Stimulated activated CD4-positive, alpha-beta T cell treated with anti-CD3 and anti-CD28 coated beads, Interleukin-2, amount 100 ng/mL, for 4 hours (primary cell): ENCODE results near the gene SPN.
"Not testable (repeated sequence)": the region's sequence is repeated elsewhere in the genome, so short reads cannot be mapped to it uniquely, and the experiment has no call there.

ENCODE experiments used
- DNase-seq: peaks from one replicate; pipeline ENCODE4 v3.0.0-alpha.2; 2020; ENCODE audit warnings: low read depth

The SPN gene

DNA sequence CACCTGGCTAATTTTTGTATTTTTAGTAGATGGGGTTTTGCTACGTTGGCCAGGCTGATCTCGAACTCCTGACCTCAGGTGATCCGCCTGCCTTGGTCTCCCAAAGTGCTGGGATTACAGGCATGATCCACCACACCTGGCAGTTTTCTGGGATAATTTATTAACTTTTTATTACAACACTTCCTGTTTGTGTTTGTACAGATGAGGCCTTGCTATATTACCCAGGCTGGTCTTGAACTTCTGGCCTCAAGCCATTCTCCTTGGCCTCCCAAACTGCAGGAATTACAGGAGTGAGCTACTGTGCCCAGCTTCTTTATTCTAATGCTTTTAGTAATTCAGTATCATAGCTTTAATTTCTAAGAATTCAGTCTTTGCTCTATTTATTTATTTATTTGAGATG, 16.1 kb upstream of the SPN start:
- DNase-seq, result no peak

DNA sequence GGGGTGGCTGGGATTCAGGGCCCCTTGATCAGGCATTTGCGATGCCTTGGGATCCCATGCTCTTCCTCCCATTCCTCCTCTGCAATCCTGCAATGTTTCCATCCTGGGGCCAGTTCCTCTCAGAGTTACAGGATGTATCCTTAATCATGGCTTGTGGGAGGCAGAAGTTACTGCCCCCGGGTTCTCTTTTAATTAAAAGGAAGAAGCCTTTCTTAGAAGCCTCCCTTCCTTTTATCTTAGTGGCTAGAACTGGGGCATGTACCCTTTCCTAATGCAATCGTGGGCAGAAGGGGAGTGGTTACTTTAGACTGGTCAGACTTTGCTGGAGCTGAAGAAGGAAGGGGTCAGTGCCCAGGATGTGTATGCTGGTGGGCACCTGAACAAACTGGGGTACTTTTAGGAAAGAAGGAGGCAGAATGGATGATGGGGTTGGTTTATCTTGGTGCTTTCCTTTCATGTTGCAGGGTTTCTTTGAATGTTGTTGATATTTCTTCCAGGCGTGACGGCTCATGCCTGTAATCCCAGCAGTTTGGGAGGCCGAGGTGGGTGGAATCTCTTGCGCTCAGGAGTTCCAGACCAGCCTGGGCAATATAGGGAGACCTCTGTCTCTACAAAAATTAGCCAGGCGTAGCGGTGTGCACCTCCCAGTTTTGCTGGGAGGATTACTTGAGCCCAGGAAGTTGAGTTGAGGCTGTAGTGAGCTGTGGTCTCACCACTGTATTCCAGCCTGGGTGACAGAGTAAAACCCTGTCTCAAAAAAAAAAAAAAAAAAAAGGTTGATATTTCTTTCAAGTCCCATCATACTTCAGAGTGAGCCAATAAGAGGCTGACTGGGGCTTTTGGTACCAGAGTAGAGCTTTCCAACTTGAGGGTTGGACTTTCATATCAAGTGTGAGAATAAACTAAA, 13.2 kb upstream of the SPN start:
- no peak for DNase-seq

DNA sequence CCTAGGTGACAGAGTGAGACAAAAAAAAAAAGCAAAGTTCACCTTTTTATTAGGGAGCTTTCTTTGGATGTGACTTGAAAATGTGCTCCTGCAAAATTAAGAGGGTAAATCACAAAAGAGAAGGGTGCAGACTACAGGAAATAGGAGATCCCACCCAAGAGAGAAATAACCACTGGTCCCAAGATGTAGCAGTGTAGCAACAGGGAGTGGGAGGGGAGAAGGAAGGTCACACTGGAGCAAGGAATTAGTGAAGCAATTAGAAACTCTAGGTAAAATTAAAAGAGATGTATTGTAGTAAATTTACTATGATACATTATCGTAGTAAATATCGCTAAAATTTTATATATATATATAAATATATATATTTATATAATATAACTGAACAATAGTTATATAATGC, 12.3 kb upstream of the SPN start:
- no peak for DNase-seq

DNA sequence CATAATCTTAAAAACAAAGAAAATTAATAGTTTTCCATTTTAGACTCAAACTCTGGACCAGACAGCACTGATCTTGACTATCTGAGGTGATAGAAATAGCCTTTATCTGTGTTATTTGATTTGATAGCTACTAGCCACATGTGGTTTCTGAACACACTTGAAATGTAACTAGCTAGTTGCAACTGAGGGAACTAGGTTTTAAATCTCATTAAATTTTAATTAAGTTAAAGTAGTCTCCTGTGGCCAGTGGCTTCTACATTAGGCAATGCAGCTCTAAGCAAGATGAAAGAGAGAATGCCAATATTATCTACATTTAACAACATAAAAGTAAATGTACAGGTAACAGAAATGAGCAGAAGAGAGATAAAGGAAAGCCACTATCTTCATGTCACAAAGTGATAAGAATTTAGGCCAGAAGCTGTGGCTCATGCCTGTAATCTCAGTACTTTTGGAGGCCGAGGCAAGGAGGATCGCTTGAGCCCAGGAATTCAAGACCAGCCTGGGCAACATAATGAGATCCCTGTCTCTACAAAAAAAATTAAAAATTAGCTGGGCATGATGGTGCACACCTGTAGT, 11.2 kb upstream of the SPN start:
- no peak for DNase-seq

DNA sequence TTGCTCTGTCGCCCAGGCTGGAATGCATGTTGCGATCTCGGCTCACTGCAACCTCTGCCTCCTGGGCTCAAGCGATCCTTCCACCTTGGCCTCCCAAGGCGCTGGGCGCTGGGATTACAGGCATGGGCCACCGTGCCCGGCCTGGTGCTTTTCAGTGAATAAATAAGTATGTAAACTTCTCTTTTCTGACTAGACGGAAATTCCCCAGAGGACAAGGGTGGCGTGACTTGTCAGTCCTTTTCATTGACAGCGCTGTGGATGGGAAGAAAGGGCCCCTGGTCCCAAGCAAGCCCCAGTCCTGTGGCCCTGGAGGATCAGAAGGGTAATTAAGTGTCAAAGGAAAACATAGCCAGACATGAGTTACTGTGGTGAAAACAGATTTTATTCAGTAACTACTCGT, 9.6 kb upstream of the SPN start:
- DNase-seq, result no peak

DNA sequence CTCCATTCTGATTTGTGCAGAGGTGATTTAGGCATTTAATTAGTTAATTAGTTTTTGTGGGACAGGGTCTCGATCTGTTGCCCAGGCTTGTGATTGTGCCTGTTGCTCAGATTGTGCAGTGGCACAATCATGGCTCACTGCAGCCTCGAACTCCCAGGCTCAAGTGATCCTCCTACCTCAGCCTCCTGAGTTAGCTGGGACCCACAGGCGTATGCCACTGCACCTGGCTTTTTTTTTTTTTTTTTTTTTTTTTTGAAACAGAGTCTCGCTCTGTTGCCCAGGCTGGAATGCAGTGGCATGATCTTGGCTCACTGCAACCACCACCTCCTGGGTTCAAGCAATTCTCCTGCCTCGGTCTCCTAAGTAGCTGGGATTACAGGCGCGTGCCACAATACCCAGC, 9.2 kb upstream of the SPN start:
- DNase-seq, result not testable (repeated sequence)

DNA sequence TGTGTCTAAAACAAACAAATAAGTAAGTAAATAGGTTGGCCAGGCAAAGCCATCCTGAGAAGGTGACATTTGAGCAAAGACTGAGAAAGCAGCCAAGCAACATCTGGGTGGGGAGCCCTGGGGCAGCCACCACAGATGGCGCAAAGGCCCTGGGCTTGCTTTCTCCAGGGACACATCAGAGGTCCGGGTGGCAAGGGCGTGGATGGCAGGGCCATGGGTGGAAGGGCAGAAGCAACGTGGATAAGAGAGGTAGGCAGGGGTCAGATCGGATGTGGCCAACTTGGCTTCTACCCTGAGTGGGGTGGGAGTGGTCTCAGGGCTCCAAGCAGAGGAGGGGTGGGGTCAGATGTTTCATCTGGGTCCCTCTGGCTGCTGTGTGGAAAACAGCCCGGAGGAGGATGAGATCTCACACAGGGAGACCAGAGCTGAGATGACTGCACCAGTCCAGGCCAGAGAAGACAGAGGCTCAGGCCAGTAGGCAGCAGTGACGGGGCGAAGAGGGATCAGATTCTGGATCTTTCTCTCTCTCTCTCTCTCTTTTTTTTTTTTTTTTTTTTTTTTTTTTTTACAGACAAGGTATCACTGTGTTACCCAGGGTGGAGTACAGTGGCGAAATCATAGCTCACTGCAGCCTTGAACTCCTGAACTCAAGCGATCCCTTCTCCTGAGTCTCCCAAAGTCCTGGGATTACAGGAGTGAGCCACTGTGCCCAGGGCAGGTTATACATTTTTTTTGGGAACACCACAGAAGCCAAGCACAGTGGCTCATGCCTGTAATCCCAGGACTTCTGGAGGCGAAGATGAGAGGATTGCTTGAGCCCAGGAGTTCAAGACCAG, 6.1 kb upstream of the SPN start:
- no peak for DNase-seq

DNA sequence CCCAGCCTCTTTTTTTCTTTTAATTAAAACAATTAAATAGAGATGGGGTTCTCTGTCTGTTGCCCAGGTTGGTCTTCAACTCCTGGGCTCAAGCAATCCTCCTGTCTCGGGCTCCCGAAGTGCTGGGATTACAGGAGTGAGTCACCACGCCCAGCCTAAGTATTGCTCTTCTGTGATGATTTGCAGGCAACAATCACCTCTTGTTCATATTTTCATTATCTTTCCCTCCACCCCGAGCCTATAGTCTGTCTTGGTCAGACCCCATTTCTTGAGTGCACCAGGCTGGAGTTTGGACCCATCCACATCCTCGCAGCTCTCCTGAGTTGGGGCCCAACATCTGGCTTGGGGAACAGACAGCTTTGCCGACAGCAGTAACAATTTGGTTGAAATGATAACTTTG, 4.3 kb upstream of the SPN start:
- DNase-seq, result no peak

DNA sequence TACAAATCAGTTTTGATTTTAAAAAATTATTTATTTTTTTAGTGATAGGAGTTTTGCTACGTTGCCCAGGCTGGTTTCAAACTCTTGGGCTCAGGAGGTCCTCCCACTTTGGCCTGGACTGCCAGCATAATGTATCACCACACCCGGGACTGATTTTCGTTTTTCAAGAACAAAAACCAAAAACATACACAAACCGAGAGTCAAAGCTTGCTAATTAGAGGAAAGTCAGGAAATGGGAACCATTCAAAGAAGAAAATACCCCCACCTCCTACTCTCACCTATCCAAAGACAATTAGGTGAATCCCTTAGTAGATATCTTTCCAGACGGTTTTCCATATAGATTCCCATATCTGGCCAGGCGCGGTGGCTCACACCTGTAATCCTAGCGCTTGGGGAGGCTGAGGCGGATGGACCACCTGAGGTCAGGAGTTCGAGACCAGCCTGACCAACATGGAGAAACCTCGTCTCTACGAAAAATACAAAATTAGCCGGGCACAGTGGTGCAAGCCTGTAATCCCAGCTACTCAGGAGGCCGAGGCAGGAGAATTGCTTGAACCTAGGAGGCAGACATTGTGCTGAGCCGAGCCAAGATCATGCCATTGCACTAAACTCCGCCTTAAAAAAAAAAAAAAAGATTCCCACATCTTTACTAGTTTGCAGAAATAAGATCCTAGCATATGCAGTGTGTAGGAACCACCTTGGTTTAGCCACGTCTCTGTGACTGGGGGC, 883 bp upstream of the SPN start:
- DNase-seq, result no peak

DNA sequence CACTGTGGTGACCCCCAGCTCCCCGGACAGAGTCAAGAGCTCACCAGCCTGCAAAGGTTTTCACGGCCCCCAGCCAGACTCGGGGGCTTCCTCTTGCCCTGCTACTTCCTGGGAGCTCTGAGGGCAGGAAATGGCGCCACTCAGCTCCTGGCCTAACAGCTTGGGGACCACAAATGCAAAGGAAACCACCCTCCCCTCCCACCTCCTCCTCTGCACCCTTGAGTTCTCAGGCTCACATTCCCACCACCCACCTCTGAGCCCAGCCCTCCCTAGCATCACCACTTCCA, 375 bp upstream of the SPN start:
- no peak for DNase-seq

DNA sequence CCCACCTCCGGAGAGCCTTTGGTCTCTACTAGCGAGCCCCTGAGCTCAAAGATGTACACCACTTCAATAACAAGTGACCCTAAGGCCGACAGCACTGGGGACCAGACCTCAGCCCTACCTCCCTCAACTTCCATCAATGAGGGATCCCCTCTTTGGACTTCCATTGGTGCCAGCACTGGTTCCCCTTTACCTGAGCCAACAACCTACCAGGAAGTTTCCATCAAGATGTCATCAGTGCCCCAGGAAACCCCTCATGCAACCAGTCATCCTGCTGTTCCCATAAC, 702 bp downstream of the SPN start:
- no peak for DNase-seq

DNA sequence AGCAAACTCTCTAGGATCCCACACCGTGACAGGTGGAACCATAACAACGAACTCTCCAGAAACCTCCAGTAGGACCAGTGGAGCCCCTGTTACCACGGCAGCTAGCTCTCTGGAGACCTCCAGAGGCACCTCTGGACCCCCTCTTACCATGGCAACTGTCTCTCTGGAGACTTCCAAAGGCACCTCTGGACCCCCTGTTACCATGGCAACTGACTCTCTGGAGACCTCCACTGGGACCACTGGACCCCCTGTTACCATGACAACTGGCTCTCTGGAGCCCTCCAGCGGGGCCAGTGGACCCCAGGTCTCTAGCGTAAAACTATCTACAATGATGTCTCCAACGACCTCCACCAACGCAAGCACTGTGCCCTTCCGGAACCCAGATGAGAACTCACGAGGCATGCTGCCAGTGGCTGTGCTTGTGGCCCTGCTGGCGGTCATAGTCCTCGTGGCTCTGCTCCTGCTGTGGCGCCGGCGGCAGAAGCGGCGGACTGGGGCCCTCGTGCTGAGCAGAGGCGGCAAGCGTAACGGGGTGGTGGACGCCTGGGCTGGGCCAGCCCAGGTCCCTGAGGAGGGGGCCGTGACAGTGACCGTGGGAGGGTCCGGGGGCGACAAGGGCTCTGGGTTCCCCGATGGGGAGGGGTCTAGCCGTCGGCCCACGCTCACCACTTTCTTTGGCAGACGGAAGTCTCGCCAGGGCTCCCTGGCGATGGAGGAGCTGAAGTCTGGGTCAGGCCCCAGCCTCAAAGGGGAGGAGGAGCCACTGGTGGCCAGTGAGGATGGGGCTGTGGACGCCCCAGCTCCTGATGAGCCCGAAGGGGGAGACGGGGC, 1.3 kb downstream of the SPN start:
- no peak for DNase-seq

DNA sequence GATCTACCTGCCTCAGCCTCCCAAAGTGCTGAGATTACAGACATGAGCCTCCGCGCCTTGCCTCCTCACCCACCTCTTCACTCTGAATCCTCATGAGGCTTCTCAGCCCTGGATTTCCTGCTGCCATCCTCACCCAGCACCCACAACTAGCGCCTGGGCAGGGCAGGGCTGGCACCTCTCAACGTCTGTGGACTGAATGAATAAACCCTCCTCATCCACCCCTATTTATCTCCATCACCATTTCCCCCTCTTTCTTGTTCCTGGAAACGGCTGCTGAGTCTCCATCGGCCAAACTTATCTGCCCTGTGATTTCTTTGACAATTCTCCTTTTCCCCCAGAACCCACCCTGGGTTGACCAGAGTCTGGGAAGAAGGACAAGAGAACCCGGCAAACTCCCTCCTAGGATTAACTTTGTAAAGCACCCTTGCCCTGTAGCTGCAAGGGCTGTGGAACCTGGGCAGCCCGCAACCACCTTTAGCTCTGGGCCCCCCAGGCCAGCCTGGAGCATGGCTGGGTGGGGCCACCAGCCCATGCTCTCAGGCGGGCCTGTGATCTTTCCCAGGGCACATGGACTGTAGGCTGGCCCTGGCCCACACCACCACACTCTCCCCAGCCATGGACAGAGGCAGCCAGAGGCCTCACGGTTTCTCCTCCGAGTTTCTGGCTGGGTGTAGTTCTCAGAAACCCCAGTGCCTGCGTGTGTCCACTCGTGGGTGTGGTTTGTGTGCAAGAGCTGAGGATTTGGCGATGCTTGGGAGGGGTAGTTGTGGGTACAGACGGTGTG, 2.4 kb downstream of the SPN start:
- no peak for DNase-seq

DNA sequence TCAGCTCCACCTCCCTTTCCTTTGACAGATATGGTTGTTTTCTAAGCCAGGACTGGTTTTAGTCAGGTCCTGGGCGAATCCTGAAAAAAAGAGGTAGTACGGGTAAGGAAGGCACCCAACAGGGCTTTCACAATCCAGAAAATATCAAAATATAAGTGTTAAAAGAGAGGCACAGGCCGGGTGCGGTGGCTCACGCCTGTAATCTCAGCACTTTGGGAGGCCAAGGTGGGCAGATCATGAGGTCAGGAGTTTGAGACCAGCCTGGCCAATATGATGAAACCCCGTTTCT, 4.2 kb downstream of the SPN start:
- DNase-seq, result not testable (repeated sequence)

DNA sequence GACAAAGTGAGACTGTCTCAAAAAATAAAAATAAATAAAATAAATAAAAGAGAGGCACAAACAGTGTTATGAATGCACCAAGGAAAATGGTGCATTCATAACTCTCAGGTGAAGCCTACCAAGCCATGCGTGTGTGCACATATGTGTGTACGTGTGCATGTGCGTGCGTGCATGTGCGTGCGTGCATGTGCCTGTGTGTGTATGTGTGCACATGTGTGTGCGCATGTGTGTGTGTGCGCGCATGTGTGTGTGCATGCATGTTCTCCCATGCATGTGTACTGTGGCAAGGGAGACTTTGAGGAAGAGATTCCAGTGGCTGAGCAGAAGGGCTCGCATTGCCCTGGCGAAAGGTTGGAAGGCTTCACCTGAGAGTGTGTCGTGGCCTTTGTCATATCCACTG, 4.7 kb downstream of the SPN start:
- DNase-seq, result no peak

DNA sequence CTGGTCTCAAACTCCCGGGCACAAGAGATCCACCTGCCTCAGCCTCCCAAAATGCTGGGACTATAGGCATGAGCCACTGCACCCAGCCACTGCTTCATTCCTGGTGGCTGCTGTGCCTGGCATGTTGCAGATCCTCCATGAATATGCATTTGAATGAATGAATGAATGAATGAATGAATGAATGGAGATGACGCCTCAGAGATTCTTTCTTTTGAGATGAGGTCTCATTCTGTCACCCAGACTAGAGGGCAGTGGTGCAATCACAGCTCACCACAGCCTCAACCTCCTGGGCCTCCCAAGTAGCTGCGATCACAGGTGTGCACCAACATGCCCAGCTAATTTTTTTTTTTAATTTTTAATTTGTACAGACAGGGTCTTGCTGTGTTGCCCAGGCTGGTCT, 5.2 kb downstream of the SPN start:
- no peak for DNase-seq

DNA sequence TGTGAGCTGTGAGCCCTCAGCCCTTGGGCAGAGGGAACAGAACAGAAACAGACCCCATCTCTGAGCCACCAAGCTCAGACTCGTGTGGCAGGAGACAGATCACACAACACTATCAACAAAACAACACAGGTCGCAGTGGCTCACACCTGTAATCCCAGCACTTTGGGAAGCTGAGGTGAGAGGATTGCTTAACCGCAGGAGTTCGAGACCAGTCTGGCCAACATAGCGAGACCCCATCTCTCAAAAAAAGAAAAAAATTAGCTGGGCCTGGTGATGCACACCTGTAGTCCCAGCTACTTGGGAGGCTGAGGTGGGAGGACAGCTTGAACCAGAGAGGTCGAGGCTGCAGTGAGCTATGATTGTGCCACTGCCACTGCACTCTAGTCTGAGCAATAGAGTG, 10.5 kb downstream of the SPN start:
- DNase-seq, result no peak

DNA sequence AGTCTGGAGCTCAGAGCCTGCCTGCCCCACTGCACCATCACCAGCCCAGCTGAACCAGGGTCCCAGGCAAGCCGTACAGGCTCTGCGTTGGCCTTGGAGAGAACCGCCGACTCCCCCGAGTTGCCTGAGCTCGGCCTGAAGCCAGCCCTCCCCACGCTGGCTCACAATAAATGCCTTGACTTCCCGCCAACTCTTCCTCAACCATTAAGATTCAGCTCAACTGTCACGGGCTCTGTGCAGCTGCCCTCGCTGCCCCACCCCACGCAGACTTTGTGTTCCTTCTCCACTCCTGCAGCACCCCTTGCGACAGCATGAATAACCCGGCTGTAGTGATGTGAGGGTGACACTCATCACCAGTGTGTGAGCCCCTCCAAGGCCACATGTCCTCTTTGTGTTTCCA, 11.1 kb downstream of the SPN start:
- DNase-seq, result no peak

DNA sequence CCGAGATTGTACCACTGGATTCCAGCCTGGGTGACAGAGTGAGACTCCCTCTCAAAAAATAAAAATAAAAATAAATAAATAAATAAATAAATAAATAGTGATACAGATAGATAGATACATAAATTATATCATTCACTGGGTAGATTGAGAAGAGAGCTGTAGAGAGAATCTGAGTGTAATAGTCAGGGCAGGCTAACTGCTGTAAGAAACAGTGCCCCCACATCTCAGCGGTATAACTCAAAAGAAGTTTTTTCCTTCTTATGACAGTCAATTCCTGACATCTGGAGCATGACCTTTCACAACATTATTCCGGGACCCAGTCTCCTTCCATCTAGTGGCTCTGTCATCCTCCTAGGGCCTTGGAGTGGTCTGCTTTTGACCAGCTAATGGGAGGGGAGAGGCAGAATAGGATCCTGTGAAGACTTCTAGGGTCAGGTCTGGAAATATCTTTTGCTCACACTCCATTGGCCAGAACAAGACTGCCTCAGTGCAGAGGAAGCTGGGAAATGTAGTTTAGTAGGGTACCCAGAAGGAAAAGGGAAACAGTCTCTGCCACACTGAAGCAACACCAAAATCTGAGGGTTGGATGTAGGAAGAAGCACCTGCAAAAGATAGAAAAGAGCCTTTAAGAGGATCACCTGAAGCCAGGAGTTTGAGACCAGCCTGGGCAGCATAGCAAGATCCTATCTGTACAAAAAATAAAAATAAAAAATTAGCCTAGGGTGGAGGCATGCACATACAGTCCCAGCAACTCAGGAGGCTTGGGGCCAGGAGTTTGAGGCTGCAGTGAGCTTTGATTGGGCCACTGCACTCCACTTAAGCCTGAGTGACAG, 13.0 kb downstream of the SPN start:
- DNase-seq, result no peak

DNA sequence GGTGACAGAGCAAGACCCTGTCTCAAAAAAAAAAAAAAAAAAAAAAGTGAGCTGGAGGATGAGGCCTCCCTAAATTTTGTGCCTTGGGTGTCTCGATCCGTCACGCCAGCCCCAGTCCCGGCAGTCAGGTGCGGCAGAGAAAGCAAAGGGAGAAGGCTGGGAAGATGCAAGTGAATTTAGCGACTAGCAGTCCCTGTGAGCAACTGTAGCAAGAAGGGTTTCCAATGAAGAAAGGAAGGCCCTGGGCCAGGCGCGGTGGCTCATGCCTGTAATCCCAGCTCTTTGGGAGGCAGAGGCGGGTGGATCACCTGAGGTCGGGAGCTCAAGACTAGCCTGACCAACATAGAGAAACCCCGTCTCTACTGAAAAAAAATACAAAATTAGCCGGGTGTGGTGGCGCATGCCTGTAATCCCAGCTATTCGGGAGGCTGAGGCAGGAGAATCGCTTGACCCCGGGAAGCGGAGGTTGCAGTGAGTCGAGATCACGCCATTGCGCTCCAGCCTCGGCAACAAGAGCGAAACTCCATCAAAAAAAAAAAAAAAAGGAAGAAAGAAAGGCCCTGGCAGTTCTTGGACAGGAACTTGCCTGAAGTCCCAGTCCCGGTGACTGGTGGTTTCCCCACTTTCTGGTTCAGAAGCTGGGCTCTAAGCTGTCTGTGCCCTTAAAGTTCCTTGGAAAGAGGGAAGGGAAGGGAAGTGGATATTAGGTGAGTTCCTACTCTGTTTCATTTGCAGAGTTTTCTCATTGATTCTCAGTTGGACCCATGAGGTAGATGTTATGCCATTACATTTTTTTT, 14.1 kb downstream of the SPN start:
- no peak for DNase-seq
